Lower leg skin (tissue), 3 donors: ENCODE data around the gene GSC2.

ENCODE experiments used
- CTCF ChIP-seq, 3 donors: fragments of 450-650 bp; IDR thresholded peaks; one replicate each; pipeline ENCODE4 v1.5.1; 2016; ENCODE audit warnings: antibody characterized with exemption in 3 of 3, mild to moderate bottlenecking in 3 of 3, moderate library complexity in 2 of 3
- POLR2A ChIP-seq, 2 donors: fragments of 450-650 bp; IDR thresholded peaks; one replicate each; pipeline ENCODE4 v1.6.1; 2016 to 2017; ENCODE audit warnings: antibody characterized with exemption in 2 of 2, mild to moderate bottlenecking in 1 of 2, moderate library complexity in 1 of 2

- no peak for TF ChIP-seq POLR2A (IDR thresholded peaks at IDR 0.05)
- no peak for TF ChIP-seq CTCF (IDR thresholded peaks at IDR 0.05)
Observed at GRCh38 chr22:19147195-19147780, 2.8 kb downstream of the GSC2 start.
